ENCODE data around the gene KIAA0232. TPM values are rescaled to one million over a fixed set of nuclear protein-coding genes. Genes with fewer than 3 reads are reported as not detected.

The KIAA0232 gene
- total and polyA plus RNA-seq, 2 experiments from 2014 or later: 11.3 to 34.3 TPM

DNA sequence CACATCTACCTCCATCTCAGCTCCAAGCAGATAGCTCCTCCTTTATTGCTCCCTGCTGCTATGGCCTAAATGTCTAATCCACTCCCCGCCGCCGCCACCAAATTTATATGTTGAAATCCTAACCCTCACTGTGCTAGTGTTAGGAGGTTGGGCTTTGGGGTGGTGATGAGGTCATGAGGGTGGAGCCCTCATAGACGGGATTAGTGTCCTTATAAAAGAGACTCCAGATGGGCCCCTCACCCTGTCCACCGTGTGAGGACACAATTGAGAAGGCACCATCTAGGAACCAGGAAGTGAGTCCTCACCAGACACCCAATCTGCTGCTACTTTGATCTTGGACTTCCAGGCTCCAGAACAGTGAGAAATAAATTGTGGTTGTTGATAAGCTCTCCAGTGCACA is 113.5 kb downstream of the KIAA0232 start:
- Histone ChIP-seq H3K4me2 (no peak overlapping the region), H4K20me1 (ENCODE audit: insufficient read depth, poor library complexity, severe bottlenecking) (no peaks in the 10 kb centered on the region), H3K9me2 (replicated peaks; ENCODE audit: insufficient read depth) (no peaks in the 10 kb centered on the region), H3K4me1 (ENCODE audit: insufficient read depth) (peaks cover 28% of the 10 kb centered on the region), H2AFZ (no peak overlapping the region), H3K79me2 (no peaks in the 10 kb centered on the region), H3K27me3 (no peaks in the 10 kb centered on the region), H3K4me3 (no peak overlapping the region), H3K27ac (no peak overlapping the region), H3K36me3 (replicated peaks; ENCODE audit: insufficient read depth, low read depth) (no peaks in the 10 kb centered on the region), H3K9me3 (ENCODE audit: low read depth) (no peaks in the 10 kb centered on the region)
- 78% methylated on average over 5 of the region's 5 CpGs for WGBS (ENCODE audit: low lambda C conversion rate, missing lambda C conversion rate)
- DNase-seq (ENCODE audit: low spot score): no peak
- TF ChIP-seq EZH2phosphoT487 (IDR thresholded peaks at IDR 0.05; ENCODE audit: low read depth, severe bottlenecking, unreplicated experiment) (no peak), EZH2 (IDR thresholded peaks at IDR 0.05; ENCODE audit: borderline replicate concordance) (no peak)
- TF ChIP-seq, protein P1, sequence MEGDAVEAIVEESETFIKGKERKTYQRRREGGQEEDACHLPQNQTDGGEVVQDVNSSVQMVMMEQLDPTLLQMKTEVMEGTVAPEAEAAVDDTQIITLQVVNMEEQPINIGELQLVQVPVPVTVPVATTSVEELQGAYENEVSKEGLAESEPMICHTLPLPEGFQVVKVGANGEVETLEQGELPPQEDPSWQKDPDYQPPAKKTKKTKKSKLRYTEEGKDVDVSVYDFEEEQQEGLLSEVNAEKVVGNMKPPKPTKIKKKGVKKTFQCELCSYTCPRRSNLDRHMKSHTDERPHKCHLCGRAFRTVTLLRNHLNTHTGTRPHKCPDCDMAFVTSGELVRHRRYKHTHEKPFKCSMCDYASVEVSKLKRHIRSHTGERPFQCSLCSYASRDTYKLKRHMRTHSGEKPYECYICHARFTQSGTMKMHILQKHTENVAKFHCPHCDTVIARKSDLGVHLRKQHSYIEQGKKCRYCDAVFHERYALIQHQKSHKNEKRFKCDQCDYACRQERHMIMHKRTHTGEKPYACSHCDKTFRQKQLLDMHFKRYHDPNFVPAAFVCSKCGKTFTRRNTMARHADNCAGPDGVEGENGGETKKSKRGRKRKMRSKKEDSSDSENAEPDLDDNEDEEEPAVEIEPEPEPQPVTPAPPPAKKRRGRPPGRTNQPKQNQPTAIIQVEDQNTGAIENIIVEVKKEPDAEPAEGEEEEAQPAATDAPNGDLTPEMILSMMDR (IDR thresholded peaks at IDR 0.05; ENCODE audit: poor library complexity): no peak

DNA sequence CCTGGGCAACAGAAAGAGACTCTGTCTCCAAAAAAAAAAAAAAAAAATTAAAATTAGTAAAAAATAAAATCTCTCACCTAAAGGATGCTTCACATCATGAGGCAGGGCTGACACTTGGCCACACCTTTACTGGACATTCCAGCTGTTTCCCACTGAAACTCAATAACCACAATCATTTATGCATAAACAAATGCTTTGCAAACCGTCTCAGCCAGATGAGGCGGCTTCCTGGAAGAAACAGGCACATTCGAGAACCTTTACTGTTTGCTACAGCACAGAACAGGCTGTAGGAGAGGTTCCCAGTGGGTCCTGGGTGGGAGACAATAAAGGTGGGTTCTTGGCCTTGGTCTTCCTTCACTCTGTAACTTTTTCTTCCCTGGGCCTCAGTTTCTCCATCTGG is 116.2 kb downstream of the KIAA0232 start:
- Histone ChIP-seq H3K36me3 (replicated peaks; ENCODE audit: insufficient read depth, low read depth) (no peaks in the 10 kb centered on the region), H4K20me1 (ENCODE audit: insufficient read depth, poor library complexity, severe bottlenecking) (no peaks in the 10 kb centered on the region), H3K9me3 (ENCODE audit: low read depth) (no peaks in the 10 kb centered on the region), H3K9me2 (replicated peaks; ENCODE audit: insufficient read depth) (no peaks in the 10 kb centered on the region), H3K4me1 (ENCODE audit: insufficient read depth) (peaks cover 16% of the 10 kb centered on the region), H3K27ac (no peak overlapping the region), H3K4me3 (no peak overlapping the region), H2AFZ (no peak overlapping the region), H3K79me2 (no peaks in the 10 kb centered on the region), H3K27me3 (no peaks in the 10 kb centered on the region), H3K4me2 (no peak overlapping the region)
- 64% methylated on average over 3 of the region's 3 CpGs for WGBS (ENCODE audit: low lambda C conversion rate, missing lambda C conversion rate)
- TF ChIP-seq, protein P1 (IDR thresholded peaks at IDR 0.05; ENCODE audit: poor library complexity): no peak
- no peak for TF ChIP-seq EZH2 (IDR thresholded peaks at IDR 0.05; ENCODE audit: borderline replicate concordance)
- TF ChIP-seq EZH2phosphoT487 (IDR thresholded peaks at IDR 0.05; ENCODE audit: low read depth, severe bottlenecking, unreplicated experiment): no peak
- DNase-seq (ENCODE audit: low spot score): no peak

GRCh38 chr4:6900181-6900812 is 117.8 kb downstream of the KIAA0232 start:
- no peak overlapping the region for H3K4me3 ChIP-seq
- H3K9me2 ChIP-seq (replicated peaks; ENCODE audit: insufficient read depth): no peaks in the 10 kb centered on the region

More at GRCh38 chr4:6900181-6900812, 117.8 kb downstream of the KIAA0232 start:
- Histone ChIP-seq H4K20me1 (ENCODE audit: insufficient read depth, poor library complexity, severe bottlenecking) (no peaks in the 10 kb centered on the region), H3K4me2 (no peak overlapping the region), H3K27ac (no peak overlapping the region), H3K27me3 (no peaks in the 10 kb centered on the region), H2AFZ (no peak overlapping the region), H3K4me1 (ENCODE audit: insufficient read depth) (peaks cover 7% of the 10 kb centered on the region), H3K36me3 (replicated peaks; ENCODE audit: insufficient read depth, low read depth) (no peaks in the 10 kb centered on the region), H3K9me3 (ENCODE audit: low read depth) (no peaks in the 10 kb centered on the region), H3K79me2 (no peaks in the 10 kb centered on the region)
- DNase-seq (ENCODE audit: low spot score): no peak
- 95% methylated on average over 10 of the region's 10 CpGs for WGBS (ENCODE audit: low lambda C conversion rate, missing lambda C conversion rate)
- TF ChIP-seq EZH2 (IDR thresholded peaks at IDR 0.05; ENCODE audit: borderline replicate concordance) (no peak), EZH2phosphoT487 (IDR thresholded peaks at IDR 0.05; ENCODE audit: low read depth, severe bottlenecking, unreplicated experiment) (no peak)
- TF ChIP-seq, protein P1 (IDR thresholded peaks at IDR 0.05; ENCODE audit: poor library complexity): no peak
